Breast epithelium (tissue), 4 donors: ENCODE results near the gene C3orf49. TPM values are rescaled to one million over a fixed set of nuclear protein-coding genes. Genes with fewer than 3 reads are reported as not detected.
A peak's percentile ranks its signal among the peaks of the same experiment; 100 is the strongest.

ENCODE experiments used
- DNase-seq, 2 donors: peaks; one replicate each; pipeline ENCODE4 v3.0.0-alpha.2; 2019; ENCODE audit warnings: low spot score in 2 of 2
- H3K27ac ChIP-seq, 2 donors: fragments of 200-600 bp; sonication (generic) in 1 of 2; one replicate each; pipeline ENCODE4 v1.5.1; 2016 to 2019; ENCODE audit warnings: mild to moderate bottlenecking in 1 of 2
- H3K27me3 ChIP-seq, 2 donors: fragments of 200-600 bp; sonication (generic) in 1 of 2; one replicate each; pipeline versions ENCODE4 v1.5.1 to v1.6.0; 2017 to 2019; ENCODE audit warnings: control low read depth in 1 of 2, mild to moderate bottlenecking in 1 of 2
- H3K36me3 ChIP-seq: fragments of 200-600 bp; one replicate; pipeline ENCODE4 v1.5.1; 2019
- H3K4me1 ChIP-seq, 2 donors: fragments of 200-600 bp; sonication (generic); one replicate each; pipeline ENCODE4 v1.5.1; 2016 to 2019; ENCODE audit warnings: control low read depth in 1 of 2
- H3K4me3 ChIP-seq, 3 donors: fragments of 200-600 bp; sonication (generic); 1 replicate in 2 of 3; 2 replicates in 1 of 3; pipeline ENCODE4 v1.5.1; 2016 to 2019; ENCODE audit warnings: mild to moderate bottlenecking in 3 of 3, moderate library complexity in 2 of 3
- H3K9me3 ChIP-seq, 2 donors: fragments of 200-600 bp; sonication (generic) in 1 of 2; one replicate each; pipeline ENCODE4 v1.5.1; 2016 to 2019; ENCODE audit warnings: control low read depth in 1 of 2
- CTCF ChIP-seq, 3 donors: fragments of 450-650 bp; IDR thresholded peaks; one replicate each; pipeline ENCODE4 v1.5.1; 2016 to 2017; ENCODE audit warnings: antibody characterized with exemption in 3 of 3, mild to moderate bottlenecking in 3 of 3, moderate library complexity in 3 of 3
- POLR2A ChIP-seq: fragments of 450-650 bp; IDR thresholded peaks from one replicate; pipeline ENCODE4 v1.6.1; 2016; ENCODE audit warnings: antibody characterized with exemption, mild to moderate bottlenecking, moderate library complexity
- POLR2AphosphoS5 ChIP-seq, 3 donors: sonication (generic); formaldehyde crosslinking; IDR thresholded peaks; one replicate each; pipeline ENCODE4 v1.6.1; 2017; ENCODE audit warnings: antibody characterized with exemption in 3 of 3
- intact Hi-C: fragments of 100-400 bp; cut with DNase I; formaldehyde crosslinking; loops from one replicate; pipeline ENCODE4 v1.15.1; 2023; ENCODE audit warnings: low total_unique reads
- total RNA-seq, 3 donors: library from RNA; depleted of rRNA; stranded (reverse); fragments of >200 nt; gene quantifications; one replicate each; pipeline ENCODE4 v1.1.0, GENCODE V29; 2016

The C3orf49 gene
- total RNA-seq, 3 donors from 2014 or later: not detected

DNA sequence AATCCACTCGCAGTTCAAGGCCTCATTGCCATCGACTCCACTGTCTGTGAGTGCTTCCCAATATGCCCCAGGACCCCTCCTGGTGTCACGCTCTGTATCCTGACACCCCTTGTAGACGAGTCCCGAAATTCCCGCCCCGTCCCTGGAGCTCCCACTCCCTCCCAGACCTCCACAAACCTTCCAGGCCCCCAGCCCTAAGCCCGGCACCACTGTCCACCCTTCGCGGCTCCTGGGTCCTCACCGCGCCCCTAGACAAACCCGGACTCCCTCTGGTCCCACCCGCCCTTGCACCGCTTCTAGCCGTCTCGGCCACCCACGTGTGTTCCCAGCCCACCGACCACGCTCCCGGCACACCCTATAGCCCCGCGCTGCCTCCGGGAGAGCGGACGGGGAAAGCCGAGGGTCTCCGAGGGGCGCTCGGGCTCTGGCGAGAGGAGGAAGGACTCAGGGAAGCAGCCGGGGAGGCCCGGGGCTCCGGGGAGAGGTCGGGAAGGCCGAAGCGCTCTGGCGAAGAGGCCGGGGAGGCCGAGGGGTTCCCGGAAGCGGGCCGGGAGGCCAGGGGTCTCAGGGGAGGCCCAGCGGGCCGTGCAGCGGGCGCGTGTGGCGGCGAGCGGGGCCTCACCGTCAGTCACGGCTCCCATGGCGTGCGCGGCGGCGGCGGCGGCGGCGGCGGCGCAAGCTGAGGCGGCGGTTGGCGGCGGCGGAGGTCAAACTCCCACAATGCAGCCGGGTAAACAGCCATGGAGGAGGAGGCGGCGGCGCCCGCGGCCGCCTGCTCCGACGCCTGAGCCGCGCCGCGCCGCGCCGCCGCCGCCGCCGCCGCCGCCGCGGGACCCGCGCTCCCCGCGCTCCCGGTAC, 44.3 kb downstream of the C3orf49 start, which contains the start of the genes ATXN7 and THOC7:
Gene ATXN7 (plus strand): TSS at position 718 of the 858 bp plus-strand sequence. CDS start 48,732 bp downstream, outside the sequence.
Gene THOC7 (minus strand): TSS at position 656 of the 858 bp plus-strand sequence. CDS start 15 bp downstream, at position 641.
- no peak for TF ChIP-seq POLR2A
- peak in 1 of 3 donors; percentile 17 for TF ChIP-seq POLR2AphosphoS5 (IDR thresholded peaks at IDR 0.05)
- no peak for TF ChIP-seq CTCF (IDR thresholded peaks at IDR 0.05)
- Histone ChIP-seq H3K4me1 (no peaks in the 10 kb centered on the region), H3K27ac (peak within 1 kb of the TSS; percentile 94 to 96), H3K36me3 (no peaks in the 10 kb centered on the region), H3K9me3 (no peaks in the 10 kb centered on the region), H3K27me3 (no peaks in the 10 kb centered on the region), H3K4me3 (peak within 1 kb of the TSS; percentile 88 to 100 (median 97))
- intact Hi-C loops: no loop called here
- DNase-seq: peak; percentile 29 to 58

GRCh38 chr3:63864008-63864964, 45.2 kb downstream of the C3orf49 start:
- Histone ChIP-seq H3K36me3 (no peaks in the 10 kb centered on the region), H3K9me3 (no peaks in the 10 kb centered on the region), H3K4me1 (no peaks in the 10 kb centered on the region), H3K27ac (peak overlapping the region; percentile 90 to 96), H3K27me3 (no peaks in the 10 kb centered on the region), H3K4me3 (peak overlapping the region; percentile 88 to 100 (median 97))
- DNase-seq: no peak
- TF ChIP-seq POLR2A (no peak), CTCF (IDR thresholded peaks at IDR 0.05) (no peak), POLR2AphosphoS5 (IDR thresholded peaks at IDR 0.05) (no peak)
- intact Hi-C loops: no loop called here

GRCh38 chr3:63864965-63865327, 45.8 kb downstream of the C3orf49 start:
- TF ChIP-seq POLR2AphosphoS5 (IDR thresholded peaks at IDR 0.05) (no peak), POLR2A (no peak)
- no peaks in the 10 kb centered on the region for H3K9me3 ChIP-seq
- H3K27ac ChIP-seq: peak overlapping the region; percentile 90 to 96
- no peak for DNase-seq
- intact Hi-C loops: no loop called here
- H3K4me3 ChIP-seq: peak overlapping the region; percentile 88 to 100 (median 97)
- no peaks in the 10 kb centered on the region for H3K36me3 ChIP-seq
- H3K4me1 ChIP-seq: no peaks in the 10 kb centered on the region
- H3K27me3 ChIP-seq: no peaks in the 10 kb centered on the region

GRCh38 chr3:63867225-63867624, 48.1 kb downstream of the C3orf49 start:
- H3K27ac ChIP-seq: no peak overlapping the region
- TF ChIP-seq POLR2A: no peak
- no peak for TF ChIP-seq CTCF (IDR thresholded peaks at IDR 0.05)
- no peak for TF ChIP-seq POLR2AphosphoS5 (IDR thresholded peaks at IDR 0.05)
- no peak overlapping the region for H3K4me3 ChIP-seq
- H3K27me3 ChIP-seq: no peaks in the 10 kb centered on the region
- intact Hi-C loops: no loop called here
- no peaks in the 10 kb centered on the region for H3K36me3 ChIP-seq
- H3K4me1 ChIP-seq: no peaks in the 10 kb centered on the region
- DNase-seq: no peak
- no peaks in the 10 kb centered on the region for H3K9me3 ChIP-seq

DNA sequence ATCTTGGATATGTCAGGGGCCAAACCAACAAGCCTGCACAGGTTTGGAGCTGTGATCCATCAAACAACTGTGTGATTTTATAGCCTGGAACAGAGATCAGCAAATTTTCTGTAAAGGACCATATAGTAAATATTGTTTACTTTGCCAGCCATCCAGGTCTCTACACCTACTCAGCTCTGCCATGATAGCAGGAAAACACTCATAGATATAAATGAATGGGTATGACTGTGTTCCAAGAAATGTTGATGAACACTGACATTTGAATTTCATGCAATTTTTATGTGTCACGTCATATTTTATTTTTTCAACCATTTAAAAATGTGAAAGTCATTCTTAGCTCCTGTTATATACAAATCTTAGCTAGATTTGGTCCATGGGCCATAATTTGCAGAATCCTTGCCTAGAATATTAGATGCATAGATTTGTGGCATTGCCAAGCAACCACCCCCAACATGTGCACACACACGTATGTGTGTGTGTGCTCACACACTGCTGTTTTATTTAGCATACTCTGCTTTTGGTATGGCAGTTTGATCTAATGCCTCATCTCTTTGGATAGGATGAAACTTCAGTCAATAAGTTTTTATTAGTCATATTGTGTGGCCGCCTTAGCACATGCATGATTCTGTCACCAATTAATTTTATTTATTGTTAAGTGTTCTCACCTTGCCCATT, 51.0 kb downstream of the C3orf49 start:
- intact Hi-C loops: no loop called here

More for the DNA sequence above, 51.0 kb downstream of the C3orf49 start:
- no peak for DNase-seq
- no peaks in the 10 kb centered on the region for H3K9me3 ChIP-seq
- no peak for TF ChIP-seq POLR2AphosphoS5 (IDR thresholded peaks at IDR 0.05)
- no peak for TF ChIP-seq POLR2A
- TF ChIP-seq CTCF (IDR thresholded peaks at IDR 0.05): no peak
- H3K4me3 ChIP-seq: no peak overlapping the region
- no peaks in the 10 kb centered on the region for H3K36me3 ChIP-seq
- H3K27me3 ChIP-seq: no peaks in the 10 kb centered on the region
- H3K4me1 ChIP-seq: no peaks in the 10 kb centered on the region
- no peak overlapping the region for H3K27ac ChIP-seq
